ENCODE measurements around the gene CLCN1. TPM values are rescaled to one million over a fixed set of nuclear protein-coding genes. Genes with fewer than 3 reads are reported as not detected.

Gene CLCN1
- total RNA-seq (2014; rRNA removed; shearing (Covaris generic); ENCODE audit: low replicate concordance), result not detected in 2 replicates

DNA sequence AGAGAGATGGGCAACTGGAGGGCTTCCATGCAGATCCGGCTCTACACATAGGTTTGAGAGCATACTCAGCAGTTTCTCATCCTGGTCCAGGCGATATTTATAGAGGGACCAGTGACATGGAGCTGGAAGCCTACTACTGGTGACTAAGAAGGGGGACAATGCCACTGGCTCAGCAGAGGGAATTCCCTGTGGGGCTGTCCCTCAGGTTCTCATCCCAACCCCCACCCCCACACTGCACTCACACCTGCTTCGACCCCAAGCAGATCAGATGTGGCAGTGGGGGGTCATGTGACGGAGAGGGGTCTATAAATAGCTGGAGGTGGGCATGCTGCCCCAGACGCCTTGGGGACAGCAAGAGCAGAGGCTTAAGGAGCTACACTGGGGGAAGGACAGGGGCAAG is at the start of gene CLCN1:
CLCN1 (plus strand) TSS at position 336 of the 400 bp plus-strand sequence. CDS start 102 bp downstream, outside the sequence.
- DNase-seq, result no peak
- no peak within 1 kb of the TSS for H3K9ac ChIP-seq (ENCODE audit: low read length)
- no peaks in the 10 kb centered on the region for H3K9me3 ChIP-seq (ENCODE audit: low read length)
- H3K9me2 ChIP-seq (replicated peaks; ENCODE audit: insufficient read depth, low read length), result no peaks in the 10 kb centered on the region
- no peak within 1 kb of the TSS for H3K4me3 ChIP-seq (ENCODE audit: low read length)
- H4K20me1 ChIP-seq (ENCODE audit: insufficient read depth, low read depth, low read length), result no peaks in the 10 kb centered on the region
- H3K36me3 ChIP-seq (ENCODE audit: insufficient read depth, low read length), result no peaks in the 10 kb centered on the region
- no peaks in the 10 kb centered on the region for H3K4me1 ChIP-seq (ENCODE audit: low read length)
- H3K4me2 ChIP-seq (ENCODE audit: low read depth, low read length, poor library complexity, severe bottlenecking), result no peak within 1 kb of the TSS
- no peak within 1 kb of the TSS for H2AFZ ChIP-seq (ENCODE audit: low read length)
- H3K27me3 ChIP-seq (ENCODE audit: low read length), result no peaks in the 10 kb centered on the region
- H3K79me2 ChIP-seq (ENCODE audit: low read length), result no peaks in the 10 kb centered on the region
- no peak within 1 kb of the TSS for H3K27ac ChIP-seq (ENCODE audit: low read length)

DNA sequence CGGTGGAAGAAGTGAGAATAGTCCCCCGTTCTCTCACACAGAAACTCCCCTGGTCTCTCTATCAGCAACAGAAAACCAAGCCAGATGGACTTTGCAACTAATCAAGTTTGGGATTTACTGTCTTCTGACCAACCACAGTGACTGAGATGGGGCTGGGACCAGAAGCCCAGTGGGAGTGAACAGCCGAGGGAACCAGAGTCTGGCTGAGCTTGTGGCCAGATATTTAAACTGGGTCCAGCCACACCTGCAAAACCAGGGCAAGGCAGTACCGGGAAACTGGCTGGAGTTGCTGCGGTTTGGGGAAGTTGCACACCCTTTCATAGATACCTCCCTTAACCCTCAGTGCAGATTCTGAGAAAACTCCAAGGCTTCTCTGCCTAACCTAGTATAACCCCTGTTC is 46.7 kb upstream of the CLCN1 start:
- no peak for DNase-seq
- H3K36me3 ChIP-seq (ENCODE audit: insufficient read depth, low read length), result peaks cover 28% of the 10 kb centered on the region
- no peak overlapping the region for H2AFZ ChIP-seq (ENCODE audit: low read length)
- H3K4me3 ChIP-seq (ENCODE audit: low read length), result no peak overlapping the region
- no peaks in the 10 kb centered on the region for H3K27me3 ChIP-seq (ENCODE audit: low read length)
- no peaks in the 10 kb centered on the region for H4K20me1 ChIP-seq (ENCODE audit: insufficient read depth, low read depth, low read length)
- H3K4me2 ChIP-seq (ENCODE audit: low read depth, low read length, poor library complexity, severe bottlenecking), result no peak overlapping the region
- H3K79me2 ChIP-seq (ENCODE audit: low read length), result peaks cover 5% of the 10 kb centered on the region; the same call in 1 of the 2 replicates
- no peak overlapping the region for H3K9ac ChIP-seq (ENCODE audit: low read length)
- H3K9me3 ChIP-seq (ENCODE audit: low read length), result no peaks in the 10 kb centered on the region
- peaks cover 9% of the 10 kb centered on the region for H3K4me1 ChIP-seq (ENCODE audit: low read length)
- no peak overlapping the region for H3K27ac ChIP-seq (ENCODE audit: low read length)
- H3K9me2 ChIP-seq (replicated peaks; ENCODE audit: insufficient read depth, low read length), result no peaks in the 10 kb centered on the region

GRCh38 chr7:143271240-143271639 is 44.7 kb upstream of the CLCN1 start:
- Histone ChIP-seq H3K4me1 (ENCODE audit: low read length) (no peaks in the 10 kb centered on the region), H3K4me2 (ENCODE audit: low read depth, low read length, poor library complexity, severe bottlenecking) (no peak overlapping the region), H3K27ac (ENCODE audit: low read length) (no peak overlapping the region), H3K36me3 (ENCODE audit: insufficient read depth, low read length) (peaks cover 21% of the 10 kb centered on the region), H3K9me2 (replicated peaks; ENCODE audit: insufficient read depth, low read length) (no peaks in the 10 kb centered on the region), H3K4me3 (ENCODE audit: low read length) (no peak overlapping the region), H3K79me2 (ENCODE audit: low read length) (no peaks in the 10 kb centered on the region), H3K9ac (ENCODE audit: low read length) (no peak overlapping the region), H2AFZ (ENCODE audit: low read length) (no peak overlapping the region), H3K9me3 (ENCODE audit: low read length) (no peaks in the 10 kb centered on the region), H4K20me1 (ENCODE audit: insufficient read depth, low read depth, low read length) (no peaks in the 10 kb centered on the region), H3K27me3 (ENCODE audit: low read length) (no peaks in the 10 kb centered on the region)
- no peak for DNase-seq

DNA sequence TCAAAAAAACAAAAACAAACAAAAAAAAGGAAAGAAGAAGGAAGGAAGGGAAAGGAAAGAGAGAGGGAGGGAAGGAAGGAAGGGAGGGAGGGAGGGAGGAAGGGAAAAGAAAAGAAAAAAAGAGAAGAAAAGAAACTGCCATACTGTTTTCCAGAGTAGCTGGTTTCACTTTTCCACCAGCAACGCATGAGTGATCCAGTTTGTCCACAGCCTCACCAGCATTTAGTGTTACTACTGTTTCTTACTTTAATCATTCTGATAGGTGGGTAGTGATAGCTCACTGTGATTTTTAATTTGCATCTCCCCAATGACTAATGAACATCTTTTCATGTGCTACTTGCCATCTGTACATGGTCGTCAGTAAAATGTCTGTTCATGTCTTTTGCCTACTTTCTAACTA is 43.0 kb upstream of the CLCN1 start:
- H3K9me2 ChIP-seq (replicated peaks; ENCODE audit: insufficient read depth, low read length), result no peaks in the 10 kb centered on the region
- H2AFZ ChIP-seq (ENCODE audit: low read length), result no peak overlapping the region

GRCh38 chr7:143279186-143280098 is 36.5 kb upstream of the CLCN1 start:
- Histone ChIP-seq H3K36me3 (ENCODE audit: insufficient read depth, low read length) (no peaks in the 10 kb centered on the region), H3K9ac (ENCODE audit: low read length) (no peak overlapping the region), H3K9me3 (ENCODE audit: low read length) (no peaks in the 10 kb centered on the region), H4K20me1 (ENCODE audit: insufficient read depth, low read depth, low read length) (no peaks in the 10 kb centered on the region), H3K4me2 (ENCODE audit: low read depth, low read length, poor library complexity, severe bottlenecking) (no peak overlapping the region), H3K27me3 (ENCODE audit: low read length) (no peaks in the 10 kb centered on the region), H2AFZ (ENCODE audit: low read length) (no peak overlapping the region; the same call in 1 of the 2 replicates), H3K4me3 (ENCODE audit: low read length) (no peak overlapping the region), H3K27ac (ENCODE audit: low read length) (no peak overlapping the region), H3K9me2 (replicated peaks; ENCODE audit: insufficient read depth, low read length) (no peaks in the 10 kb centered on the region), H3K79me2 (ENCODE audit: low read length) (no peaks in the 10 kb centered on the region), H3K4me1 (ENCODE audit: low read length) (peaks cover 9% of the 10 kb centered on the region)
- no peak for DNase-seq

More for the DNA sequence above, 43.0 kb upstream of the CLCN1 start:
- H3K9me3 ChIP-seq (ENCODE audit: low read length), result no peaks in the 10 kb centered on the region
- H3K27me3 ChIP-seq (ENCODE audit: low read length), result no peaks in the 10 kb centered on the region
- no peaks in the 10 kb centered on the region for H4K20me1 ChIP-seq (ENCODE audit: insufficient read depth, low read depth, low read length)
- no peak for DNase-seq
- H3K79me2 ChIP-seq (ENCODE audit: low read length), result no peaks in the 10 kb centered on the region
- no peak overlapping the region for H3K27ac ChIP-seq (ENCODE audit: low read length)
- H3K4me1 ChIP-seq (ENCODE audit: low read length), result no peaks in the 10 kb centered on the region
- no peak overlapping the region for H3K4me2 ChIP-seq (ENCODE audit: low read depth, low read length, poor library complexity, severe bottlenecking)
- no peak overlapping the region for H3K9ac ChIP-seq (ENCODE audit: low read length)
- peaks cover 9% of the 10 kb centered on the region for H3K36me3 ChIP-seq (ENCODE audit: insufficient read depth, low read length)
- no peak overlapping the region for H3K4me3 ChIP-seq (ENCODE audit: low read length)

GRCh38 chr7:143280160-143280559 is 35.8 kb upstream of the CLCN1 start:
- Histone ChIP-seq H3K9me2 (replicated peaks; ENCODE audit: insufficient read depth, low read length) (no peaks in the 10 kb centered on the region), H3K4me2 (ENCODE audit: low read depth, low read length, poor library complexity, severe bottlenecking) (no peak overlapping the region), H4K20me1 (ENCODE audit: insufficient read depth, low read depth, low read length) (no peaks in the 10 kb centered on the region), H3K9ac (ENCODE audit: low read length) (no peak overlapping the region), H3K9me3 (ENCODE audit: low read length) (no peaks in the 10 kb centered on the region), H3K4me3 (ENCODE audit: low read length) (no peak overlapping the region), H3K4me1 (ENCODE audit: low read length) (peaks cover 9% of the 10 kb centered on the region), H2AFZ (ENCODE audit: low read length) (no peak overlapping the region), H3K79me2 (ENCODE audit: low read length) (no peaks in the 10 kb centered on the region), H3K36me3 (ENCODE audit: insufficient read depth, low read length) (no peaks in the 10 kb centered on the region), H3K27me3 (ENCODE audit: low read length) (no peaks in the 10 kb centered on the region), H3K27ac (ENCODE audit: low read length) (no peak overlapping the region)
- DNase-seq, result no peak

DNA sequence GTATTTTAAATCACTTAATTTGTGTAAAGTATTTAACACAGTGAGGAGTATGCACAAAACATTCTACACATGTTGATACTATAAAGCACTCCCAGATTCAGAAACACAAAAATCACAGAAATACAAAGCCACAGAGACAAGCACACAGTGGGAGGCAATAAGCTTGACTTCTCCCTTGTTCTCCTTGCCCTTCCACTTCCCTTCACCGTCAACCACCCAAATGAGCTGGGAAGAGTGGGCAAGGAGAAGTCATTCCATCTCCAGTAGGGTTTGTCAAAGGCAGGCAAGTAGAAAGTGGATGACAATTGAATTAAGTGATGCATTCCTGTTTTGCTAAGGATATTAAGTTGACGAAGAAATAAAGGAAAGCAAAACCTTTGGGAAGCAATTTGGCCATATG is 35.3 kb upstream of the CLCN1 start:
- Histone ChIP-seq H3K4me3 (ENCODE audit: low read length) (no peak overlapping the region), H3K9me3 (ENCODE audit: low read length) (no peaks in the 10 kb centered on the region), H3K79me2 (ENCODE audit: low read length) (no peaks in the 10 kb centered on the region), H3K9ac (ENCODE audit: low read length) (no peak overlapping the region), H3K36me3 (ENCODE audit: insufficient read depth, low read length) (no peaks in the 10 kb centered on the region), H3K9me2 (replicated peaks; ENCODE audit: insufficient read depth, low read length) (no peaks in the 10 kb centered on the region), H4K20me1 (ENCODE audit: insufficient read depth, low read depth, low read length) (no peaks in the 10 kb centered on the region), H3K4me2 (ENCODE audit: low read depth, low read length, poor library complexity, severe bottlenecking) (no peak overlapping the region), H2AFZ (ENCODE audit: low read length) (no peak overlapping the region), H3K27me3 (ENCODE audit: low read length) (no peaks in the 10 kb centered on the region), H3K27ac (ENCODE audit: low read length) (no peak overlapping the region), H3K4me1 (ENCODE audit: low read length) (peaks cover 9% of the 10 kb centered on the region)
- DNase-seq, result no peak

DNA sequence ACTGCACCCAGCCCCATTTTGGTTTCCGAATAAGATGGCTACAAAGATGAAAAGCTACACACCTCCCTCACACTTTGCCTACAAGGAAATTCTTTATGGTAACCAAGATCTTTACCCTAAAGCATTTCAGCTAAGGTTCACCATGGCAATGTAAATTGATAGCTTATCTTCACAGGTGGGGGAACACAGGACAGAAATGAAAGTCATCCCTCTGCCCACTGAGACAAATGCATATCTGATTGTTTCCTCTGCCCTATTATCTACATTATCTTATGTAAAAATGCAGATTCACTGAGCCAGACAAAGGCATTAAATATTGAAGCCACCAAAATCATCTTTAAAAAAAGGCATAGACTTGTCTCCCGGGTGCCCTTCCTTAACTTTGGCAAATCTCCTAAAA is 34.4 kb upstream of the CLCN1 start:
- H3K4me2 ChIP-seq (ENCODE audit: low read depth, low read length, poor library complexity, severe bottlenecking), result no peak overlapping the region
- no peak for DNase-seq

More for the DNA sequence above, 34.4 kb upstream of the CLCN1 start:
- Histone ChIP-seq H3K9ac (ENCODE audit: low read length) (no peak overlapping the region), H3K27ac (ENCODE audit: low read length) (no peak overlapping the region), H3K9me2 (replicated peaks; ENCODE audit: insufficient read depth, low read length) (no peaks in the 10 kb centered on the region), H3K4me1 (ENCODE audit: low read length) (peaks cover 9% of the 10 kb centered on the region), H3K79me2 (ENCODE audit: low read length) (no peaks in the 10 kb centered on the region), H3K36me3 (ENCODE audit: insufficient read depth, low read length) (no peaks in the 10 kb centered on the region), H3K9me3 (ENCODE audit: low read length) (no peaks in the 10 kb centered on the region), H3K27me3 (ENCODE audit: low read length) (no peaks in the 10 kb centered on the region), H4K20me1 (ENCODE audit: insufficient read depth, low read depth, low read length) (no peaks in the 10 kb centered on the region), H3K4me3 (ENCODE audit: low read length) (no peak overlapping the region), H2AFZ (ENCODE audit: low read length) (no peak overlapping the region)

Measured in Karpas-422 (cell line).